ENCODE data around the gene BTNL3. TPM values are rescaled to one million over a fixed set of nuclear protein-coding genes. Genes with fewer than 3 reads are reported as not detected.

The BTNL3 gene
- total RNA-seq, 3 donors from 2014 or later = not detected

DNA sequence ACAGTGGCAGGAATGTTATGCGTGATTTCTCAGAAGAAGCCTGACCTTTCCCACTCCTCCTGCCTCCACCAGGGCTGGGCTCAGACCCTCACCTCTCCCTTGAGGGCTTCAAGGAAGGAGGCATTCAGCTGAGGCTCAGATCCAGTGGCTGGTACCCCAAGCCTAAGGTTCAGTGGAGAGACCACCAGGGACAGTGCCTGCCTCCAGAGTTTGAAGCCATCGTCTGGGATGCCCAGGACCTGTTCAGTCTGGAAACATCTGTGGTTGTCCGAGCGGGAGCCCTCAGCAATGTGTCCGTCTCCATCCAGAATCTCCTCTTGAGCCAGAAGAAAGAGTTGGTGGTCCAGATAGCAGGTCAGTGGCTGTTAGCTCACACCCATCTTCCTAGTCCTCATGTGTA is 61.4 kb downstream of the BTNL3 start:
- H3K27me3 Mint-ChIP-seq (ENCODE audit: low read depth) = peaks cover 58% of the 10 kb centered on the region

DNA sequence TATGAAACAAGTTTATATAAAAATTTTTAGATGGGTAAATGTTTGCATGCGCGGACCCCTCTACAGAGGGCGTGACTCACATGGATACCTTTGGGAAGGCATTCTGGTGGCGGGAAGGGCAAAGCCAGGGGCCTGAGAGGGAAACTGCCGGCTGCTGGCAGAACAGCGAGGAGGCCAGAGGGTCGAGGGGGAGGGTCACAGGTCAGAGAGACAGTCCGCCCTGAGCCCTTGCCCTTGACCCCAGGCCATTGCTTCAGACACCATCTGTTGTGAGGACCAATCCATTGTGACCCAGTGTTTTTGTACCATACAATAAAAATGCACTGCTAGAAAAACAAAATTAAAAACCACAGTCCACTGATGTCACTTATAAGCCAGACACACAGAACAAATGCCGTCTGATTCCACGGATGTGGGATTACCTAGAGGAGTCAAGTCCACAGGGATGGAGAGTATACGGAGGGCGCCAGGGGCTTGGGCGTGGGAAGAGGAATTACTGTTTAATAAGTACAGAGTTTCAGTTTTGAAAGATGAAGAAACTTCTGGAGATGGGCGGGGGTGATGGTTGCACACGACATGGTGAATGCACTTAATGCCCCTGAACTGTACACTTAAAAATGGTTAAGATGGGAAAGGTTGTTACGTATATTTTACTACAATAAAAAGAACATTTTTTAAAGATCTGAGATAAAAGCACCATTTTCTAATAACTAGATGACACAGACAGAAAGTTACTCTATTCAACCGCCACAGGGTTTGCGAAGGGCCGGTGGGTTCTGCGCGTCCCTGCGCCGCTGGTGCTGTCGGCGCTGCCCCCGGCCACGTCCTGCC is 63.4 kb downstream of the BTNL3 start:
- ATAC-seq (no peak), DNase-seq (no peak)
- Mint-ChIP-seq H3K4me3 (peak overlapping the region; percentile 63), H3K27me3 (ENCODE audit: low read depth) (peaks cover 79% of the 10 kb centered on the region), H3K4me1 (ENCODE audit: low read depth) (peaks cover 16% of the 10 kb centered on the region), H3K9me3 (no peaks in the 10 kb centered on the region), H3K36me3 (ENCODE audit: insufficient read depth) (no peaks in the 10 kb centered on the region)

More for the DNA sequence above, 61.4 kb downstream of the BTNL3 start:
- H3K36me3 Mint-ChIP-seq (ENCODE audit: insufficient read depth) = no peaks in the 10 kb centered on the region
- H3K4me1 Mint-ChIP-seq (ENCODE audit: low read depth) = peaks cover 16% of the 10 kb centered on the region
- H3K9me3 Mint-ChIP-seq = no peaks in the 10 kb centered on the region
- ATAC-seq (no peak), DNase-seq (no peak)
- no peak overlapping the region for H3K4me3 Mint-ChIP-seq

DNA sequence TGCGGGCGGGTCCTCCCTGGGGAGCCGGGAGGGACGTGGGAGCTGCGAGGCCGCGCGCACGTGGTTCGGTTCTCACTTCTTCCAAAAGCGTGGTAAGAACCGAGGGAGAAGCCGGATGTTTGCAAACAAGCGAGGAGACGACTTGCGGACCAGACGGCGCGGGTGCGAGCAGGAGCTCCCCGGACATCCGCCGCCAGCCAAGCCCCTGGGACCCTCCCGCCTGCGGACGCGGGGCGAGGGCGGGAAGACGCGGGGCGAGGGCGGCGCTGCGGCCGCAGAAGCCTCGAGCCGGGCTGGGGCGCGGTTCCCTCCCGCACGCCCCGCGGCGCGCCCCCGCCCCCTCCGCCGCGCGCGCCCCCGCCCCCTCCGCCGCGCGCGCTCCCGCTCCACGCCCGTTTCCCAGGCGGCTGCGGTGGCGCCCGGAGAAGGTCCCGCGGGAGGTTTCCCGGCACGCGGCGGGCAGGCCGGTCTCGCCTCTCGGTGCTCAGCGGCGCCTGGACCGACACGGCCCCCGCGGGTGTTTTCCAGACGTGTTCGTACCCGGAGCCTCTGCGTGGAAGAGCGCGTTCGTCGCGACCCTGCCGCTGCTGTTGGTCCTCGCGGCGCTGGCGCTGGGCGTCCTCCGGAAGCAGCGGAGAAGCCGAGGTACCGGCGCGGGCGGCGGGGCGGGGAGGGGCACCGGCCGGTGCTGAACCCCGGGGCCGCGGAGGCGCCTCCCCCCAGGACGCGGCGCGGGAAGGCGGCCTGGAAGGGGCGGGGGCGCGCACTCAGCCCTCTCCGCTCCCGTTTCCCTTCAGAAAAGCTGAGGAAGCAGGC is 64.2 kb downstream of the BTNL3 start:
- Mint-ChIP-seq H3K36me3 (ENCODE audit: insufficient read depth) (no peaks in the 10 kb centered on the region), H3K4me3 (peak overlapping the region; percentile 63), H3K27me3 (ENCODE audit: low read depth) (peaks cover 77% of the 10 kb centered on the region), H3K9me3 (no peaks in the 10 kb centered on the region), H3K4me1 (ENCODE audit: low read depth) (peaks cover 16% of the 10 kb centered on the region)
- no peak for DNase-seq
- peak; percentile 49 to 50 for ATAC-seq

DNA sequence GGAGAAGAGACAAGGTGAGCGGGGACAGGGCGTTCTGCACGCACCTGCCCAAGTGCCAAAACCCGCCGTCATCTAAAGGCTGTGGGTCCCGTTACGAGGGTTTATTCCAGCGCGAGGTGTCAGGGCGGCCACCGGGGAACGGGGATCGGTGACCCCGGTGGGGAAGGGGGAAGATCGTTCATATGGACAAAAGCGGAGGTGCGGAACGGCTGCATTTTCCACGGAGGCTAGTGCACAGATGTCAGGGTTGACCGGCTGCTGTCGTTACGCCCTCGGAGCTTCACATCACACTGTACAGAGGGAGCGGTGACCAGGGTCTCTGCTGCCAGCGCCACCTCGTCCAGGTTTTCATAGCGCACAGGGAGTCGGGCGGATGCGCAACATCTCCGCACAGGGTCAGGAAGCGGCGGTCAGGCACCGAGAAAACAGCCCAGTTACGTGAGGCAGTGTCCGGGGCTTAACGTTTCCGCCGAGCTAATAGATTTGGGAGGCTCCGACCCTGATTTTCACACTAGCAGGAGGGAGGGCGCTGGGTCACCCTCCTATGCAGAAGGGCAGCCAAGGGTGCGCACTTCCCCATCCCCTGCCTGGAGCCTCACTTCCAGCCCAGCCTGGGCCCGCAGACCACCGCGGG is 65.0 kb downstream of the BTNL3 start:
- H3K27me3 Mint-ChIP-seq (ENCODE audit: low read depth) = peaks cover 79% of the 10 kb centered on the region
- no peaks in the 10 kb centered on the region for H3K36me3 Mint-ChIP-seq (ENCODE audit: insufficient read depth)
- peak overlapping the region; percentile 40 for H3K4me3 Mint-ChIP-seq
- H3K4me1 Mint-ChIP-seq (ENCODE audit: low read depth) = peaks cover 16% of the 10 kb centered on the region
- ATAC-seq (peak; percentile 27 to 44), DNase-seq (no peak)
- H3K9me3 Mint-ChIP-seq = no peaks in the 10 kb centered on the region

DNA sequence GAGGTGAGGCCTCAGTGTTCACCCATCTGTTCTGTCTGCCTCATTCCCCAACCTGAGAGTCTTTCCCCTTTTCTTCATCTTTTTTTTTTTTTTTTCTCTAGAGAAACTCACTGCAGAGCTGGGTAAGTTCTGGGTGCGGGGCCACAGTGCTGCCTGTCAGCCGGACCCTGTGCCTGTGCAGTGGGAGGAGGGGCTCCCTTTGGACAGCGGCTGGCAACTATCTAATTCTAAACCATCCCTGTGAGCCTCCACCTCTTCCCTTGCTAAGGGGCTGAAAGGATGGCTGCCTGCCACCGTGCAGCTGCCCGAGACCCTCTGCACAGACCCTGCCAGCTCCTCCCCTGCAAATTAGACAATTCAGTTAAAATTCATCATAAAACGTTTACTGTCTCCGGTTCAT is 65.5 kb downstream of the BTNL3 start:
- Mint-ChIP-seq H3K4me1 (ENCODE audit: low read depth) (peaks cover 16% of the 10 kb centered on the region), H3K4me3 (peak overlapping the region; percentile 25)

DNA sequence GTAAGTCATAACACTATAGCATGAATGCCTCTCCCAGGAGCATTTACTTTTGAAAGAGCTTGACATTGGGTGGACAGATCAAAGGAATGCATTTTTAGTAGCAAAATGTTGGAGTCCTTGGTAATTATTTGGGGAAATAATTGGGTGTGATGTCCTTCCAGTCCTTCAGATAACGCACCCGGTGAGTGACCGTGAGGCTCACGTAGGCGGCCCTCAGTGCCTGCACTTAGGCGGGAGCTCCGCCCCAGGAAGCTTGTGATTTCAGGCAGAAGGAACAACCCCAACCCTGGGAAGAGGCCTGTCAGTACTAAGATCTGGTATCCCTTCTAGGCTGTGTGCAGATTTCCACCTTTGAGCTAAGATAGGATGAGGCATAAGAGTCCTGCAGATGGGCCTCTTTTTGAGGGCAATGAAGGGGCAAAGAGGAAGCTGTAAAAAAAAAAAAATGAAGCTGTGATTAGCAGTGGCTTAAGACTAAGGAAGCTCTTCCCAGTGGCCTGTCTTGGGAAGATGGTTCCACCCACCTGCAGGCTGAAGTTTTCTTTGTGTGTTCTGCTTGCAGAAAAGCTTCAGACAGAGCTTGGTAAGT is 66.3 kb downstream of the BTNL3 start:
- no peak for ATAC-seq
- Mint-ChIP-seq H3K4me3 (peak overlapping the region; percentile 25), H3K4me1 (ENCODE audit: low read depth) (peaks cover 16% of the 10 kb centered on the region), H3K27me3 (ENCODE audit: low read depth) (peaks cover 76% of the 10 kb centered on the region), H3K36me3 (ENCODE audit: insufficient read depth) (no peaks in the 10 kb centered on the region), H3K9me3 (no peaks in the 10 kb centered on the region)
- DNase-seq = no peak

More for the DNA sequence above, 65.5 kb downstream of the BTNL3 start:
- ATAC-seq = no peak
- Mint-ChIP-seq H3K27me3 (ENCODE audit: low read depth) (peaks cover 81% of the 10 kb centered on the region), H3K36me3 (ENCODE audit: insufficient read depth) (no peaks in the 10 kb centered on the region), H3K9me3 (no peaks in the 10 kb centered on the region)
- no peak for DNase-seq

Other genes with a start within 250 kb of the BTNL3 start
- not detected for gene OR2Y1, start 248.8 kb upstream of the BTNL3 start, total RNA-seq
- gene MGAT1, start 186.0 kb upstream of the BTNL3 start, total RNA-seq = 10 to 100 TPM; 76.8 to 89.3 (median 85.0) TPM
- 10 to 100 TPM; 20.6 to 23.0 (median 22.4) TPM for gene ZFP62, start 127.6 kb upstream of the BTNL3 start, total RNA-seq
- not detected for gene BTNL8, start 89.7 kb upstream of the BTNL3 start, total RNA-seq
- under 1 TPM in 2 of 3 donors, not detected in 1; 0.13 to 0.35 TPM for gene BTNL9, start 51.4 kb downstream of the BTNL3 start, total RNA-seq
- not detected for gene OR2V1, start 142.3 kb downstream of the BTNL3 start, total RNA-seq
- not detected for gene OR2V2, start 158.7 kb downstream of the BTNL3 start, total RNA-seq
- 1 to 10 TPM in 1 of 3 donors, under 1 TPM in 2; 0.18 to 2.1 (median 0.99) TPM for gene TRIM7, start 216.3 kb downstream of the BTNL3 start, total RNA-seq
- 10 to 100 TPM; 37.6 to 39.5 (median 38.3) TPM for gene TRIM41, start 234.4 kb downstream of the BTNL3 start, total RNA-seq